HL-60 (cell line): ENCODE measurements around the gene OR2AE1.

Experiments used
- DNase-seq, 2 experiments: peaks; one replicate each; pipeline ENCODE4 v3.0.0-alpha.2; 2010 to 2020; ENCODE audit warnings: low read depth in 1 of 2, low spot score in 1 of 2
- H3K27ac ChIP-seq: fragments of 250-450 bp; sonication (Bioruptor Pico); replicated peaks from 2 replicates; pipeline ENCODE4 v1.5.1; 2020; ENCODE audit warnings: mild to moderate bottlenecking, moderate library complexity
- H3K27me3 ChIP-seq: fragments of 250-450 bp; sonication (Bioruptor Pico); 2 replicates; pipeline ENCODE4 v1.5.1; 2021; ENCODE audit warnings: mild to moderate bottlenecking, moderate library complexity; ENCODE audit not compliant: insufficient read depth, poor library complexity, severe bottlenecking
- H3K4me3 ChIP-seq: replicated peaks from 2 replicates; pipeline ENCODE4 v1.5.1; 2011; ENCODE audit warnings: mild to moderate bottlenecking, control low read depth, low read length; ENCODE audit not compliant: insufficient read depth
- GABPA ChIP-seq: IDR thresholded peaks from 2 replicates; pipeline ENCODE4 v1.6.1; 2012; ENCODE audit warnings: low read depth
- TF ChIP-seq, protein P1 (sequence below): IDR thresholded peaks from 2 replicates; pipeline ENCODE4 v1.6.1; 2012; ENCODE audit warnings: low read depth; ENCODE audit not compliant: insufficient replicate concordance

Gene OR2AE1

DNA sequence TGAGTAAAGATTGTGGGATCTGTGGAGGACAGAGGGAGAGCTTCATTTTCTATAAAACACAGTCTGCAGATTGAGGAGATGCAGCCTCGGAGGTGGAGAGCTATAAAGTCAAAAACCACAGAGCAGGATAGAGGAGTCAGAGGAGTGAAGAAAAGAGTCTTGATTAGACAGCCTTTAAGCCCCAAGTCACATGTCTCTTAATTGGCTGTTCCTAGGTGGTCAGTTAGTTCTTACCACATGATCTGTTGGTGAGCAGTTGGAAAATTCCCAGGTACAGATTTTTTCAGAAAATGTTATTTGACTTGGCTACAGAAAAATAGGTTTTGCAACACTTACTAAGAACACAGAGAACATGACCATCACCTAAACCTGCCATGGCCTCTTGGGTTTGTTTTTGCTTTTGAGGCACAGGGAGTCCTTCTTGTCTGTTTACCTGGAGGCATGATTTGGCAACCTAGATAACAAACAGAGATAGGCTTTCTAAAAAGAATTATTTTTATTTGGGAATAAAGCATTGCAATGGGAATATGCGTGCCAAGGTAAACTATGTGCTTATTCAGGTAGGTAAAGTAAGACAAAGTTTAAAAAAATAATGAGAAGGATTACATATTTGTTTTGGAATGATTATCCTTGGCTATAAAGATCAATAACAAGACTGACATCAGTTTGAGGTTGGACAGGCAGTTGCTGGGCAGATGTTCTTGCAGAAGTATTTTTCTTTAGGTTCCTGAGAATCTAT is 49.6 kb downstream of the OR2AE1 start:
- Histone ChIP-seq H3K27me3 (no peaks in the 10 kb centered on the region), H3K27ac (no peak overlapping the region), H3K4me3 (no peak overlapping the region)
- TF ChIP-seq, protein P1, sequence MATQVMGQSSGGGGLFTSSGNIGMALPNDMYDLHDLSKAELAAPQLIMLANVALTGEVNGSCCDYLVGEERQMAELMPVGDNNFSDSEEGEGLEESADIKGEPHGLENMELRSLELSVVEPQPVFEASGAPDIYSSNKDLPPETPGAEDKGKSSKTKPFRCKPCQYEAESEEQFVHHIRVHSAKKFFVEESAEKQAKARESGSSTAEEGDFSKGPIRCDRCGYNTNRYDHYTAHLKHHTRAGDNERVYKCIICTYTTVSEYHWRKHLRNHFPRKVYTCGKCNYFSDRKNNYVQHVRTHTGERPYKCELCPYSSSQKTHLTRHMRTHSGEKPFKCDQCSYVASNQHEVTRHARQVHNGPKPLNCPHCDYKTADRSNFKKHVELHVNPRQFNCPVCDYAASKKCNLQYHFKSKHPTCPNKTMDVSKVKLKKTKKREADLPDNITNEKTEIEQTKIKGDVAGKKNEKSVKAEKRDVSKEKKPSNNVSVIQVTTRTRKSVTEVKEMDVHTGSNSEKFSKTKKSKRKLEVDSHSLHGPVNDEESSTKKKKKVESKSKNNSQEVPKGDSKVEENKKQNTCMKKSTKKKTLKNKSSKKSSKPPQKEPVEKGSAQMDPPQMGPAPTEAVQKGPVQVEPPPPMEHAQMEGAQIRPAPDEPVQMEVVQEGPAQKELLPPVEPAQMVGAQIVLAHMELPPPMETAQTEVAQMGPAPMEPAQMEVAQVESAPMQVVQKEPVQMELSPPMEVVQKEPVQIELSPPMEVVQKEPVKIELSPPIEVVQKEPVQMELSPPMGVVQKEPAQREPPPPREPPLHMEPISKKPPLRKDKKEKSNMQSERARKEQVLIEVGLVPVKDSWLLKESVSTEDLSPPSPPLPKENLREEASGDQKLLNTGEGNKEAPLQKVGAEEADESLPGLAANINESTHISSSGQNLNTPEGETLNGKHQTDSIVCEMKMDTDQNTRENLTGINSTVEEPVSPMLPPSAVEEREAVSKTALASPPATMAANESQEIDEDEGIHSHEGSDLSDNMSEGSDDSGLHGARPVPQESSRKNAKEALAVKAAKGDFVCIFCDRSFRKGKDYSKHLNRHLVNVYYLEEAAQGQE, result no peak
- TF ChIP-seq GABPA, result no peak
- no peak for DNase-seq
